DMS153 (cell line): ENCODE data around the gene RALGAPB.
"Not testable (repeated sequence)": the region's sequence is repeated elsewhere in the genome, so short reads cannot be mapped to it uniquely, and the experiment has no call there.

Experiments used
- DNase-seq: peaks from one replicate; lab custom pipeline; 2025; lab: John Stamatoyannopoulos, UW

The RALGAPB gene

GRCh38 chr20:38447251-38447661 is 25.4 kb upstream of the RALGAPB start:
- DNase-seq = no peak

- peak; percentile 28 for DNase-seq
Measured at GRCh38 chr20:38447931-38448675, 24.5 kb upstream of the RALGAPB start.

- no peak for DNase-seq
Measured at GRCh38 chr20:38449046-38449445, 23.6 kb upstream of the RALGAPB start.

DNA sequence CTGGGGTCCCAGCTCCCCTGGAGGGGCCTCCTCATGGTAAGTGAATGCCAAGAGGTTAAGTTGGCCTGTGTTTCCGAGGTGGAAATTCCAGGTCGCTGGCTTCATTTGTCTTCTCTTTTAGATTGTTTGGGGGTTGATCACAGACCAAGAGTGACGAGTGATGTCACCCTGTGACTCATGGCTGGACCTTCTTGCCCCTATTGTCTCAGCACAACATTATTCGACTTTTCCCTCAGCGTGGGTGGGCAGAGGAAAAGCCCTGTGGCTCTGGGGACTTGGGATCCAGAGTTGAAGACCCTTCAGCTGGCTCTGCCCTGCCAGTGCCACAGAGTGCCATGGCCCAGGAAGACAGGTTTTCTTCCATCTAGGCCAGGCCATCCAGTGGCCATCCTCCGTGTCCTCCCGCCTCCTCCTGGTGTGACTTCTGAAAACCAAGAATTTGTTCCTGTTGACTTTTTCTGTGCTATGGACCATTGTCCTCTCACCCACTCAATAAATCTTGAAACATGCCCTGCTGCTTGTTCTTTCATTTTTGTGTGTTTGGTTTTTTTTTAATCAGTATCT is 22.1 kb upstream of the RALGAPB start:
- no peak for DNase-seq

DNA sequence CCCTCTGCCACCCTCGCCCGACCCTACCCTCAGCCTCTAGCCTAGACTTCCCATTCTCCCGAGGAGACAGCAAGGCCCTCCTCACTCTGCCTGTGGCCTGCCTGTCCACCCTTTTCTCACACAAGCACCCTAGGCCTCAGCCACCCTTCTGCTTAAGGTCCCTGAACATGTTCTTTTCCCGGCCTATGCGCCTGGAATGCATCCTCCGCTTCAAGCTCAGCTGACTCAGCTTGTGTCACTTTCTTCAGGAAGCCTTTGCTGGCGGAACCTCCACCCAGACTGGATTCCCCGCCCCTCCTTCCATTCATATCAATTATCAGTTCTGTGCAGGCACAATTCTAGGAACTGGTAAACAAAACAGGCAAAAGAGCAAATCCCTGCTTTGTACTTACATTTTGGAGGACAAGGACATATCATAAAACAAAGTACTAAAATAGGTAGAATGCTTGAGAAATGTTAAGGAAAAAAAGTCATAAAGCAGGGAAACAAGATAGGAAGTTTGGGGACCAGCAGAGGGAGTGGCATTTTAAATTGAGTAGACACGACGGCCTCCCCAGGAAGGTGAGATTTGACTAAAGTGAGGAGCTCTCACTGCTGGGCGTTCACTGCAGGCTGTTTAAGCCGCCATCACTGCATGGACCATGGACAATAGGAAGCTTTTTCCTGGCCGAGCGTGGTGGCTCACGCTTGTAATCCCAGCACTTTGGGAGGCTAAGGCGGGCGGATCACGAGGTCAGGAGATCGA is 19.6 kb upstream of the RALGAPB start:
- no peak for DNase-seq

DNA sequence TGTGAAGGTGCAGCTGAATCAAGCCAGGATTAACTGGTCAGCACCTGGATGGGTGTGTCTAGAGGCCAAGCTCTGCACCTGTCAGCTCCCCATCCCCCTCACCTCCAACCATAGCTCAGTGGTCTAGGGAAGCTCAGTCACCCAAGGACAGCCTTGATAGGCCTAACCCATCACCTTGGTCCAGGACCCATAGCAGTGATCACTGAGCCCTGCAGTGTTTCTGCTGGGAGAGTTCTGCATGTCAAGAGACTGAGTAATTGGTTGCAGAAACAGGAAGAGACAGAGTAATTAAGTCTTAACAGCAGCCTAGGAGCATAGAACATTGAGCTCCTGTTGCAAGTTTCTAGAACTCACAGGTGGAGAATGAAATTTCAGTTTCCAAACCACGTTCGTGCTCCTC is 18.7 kb upstream of the RALGAPB start:
- no peak for DNase-seq

DNA sequence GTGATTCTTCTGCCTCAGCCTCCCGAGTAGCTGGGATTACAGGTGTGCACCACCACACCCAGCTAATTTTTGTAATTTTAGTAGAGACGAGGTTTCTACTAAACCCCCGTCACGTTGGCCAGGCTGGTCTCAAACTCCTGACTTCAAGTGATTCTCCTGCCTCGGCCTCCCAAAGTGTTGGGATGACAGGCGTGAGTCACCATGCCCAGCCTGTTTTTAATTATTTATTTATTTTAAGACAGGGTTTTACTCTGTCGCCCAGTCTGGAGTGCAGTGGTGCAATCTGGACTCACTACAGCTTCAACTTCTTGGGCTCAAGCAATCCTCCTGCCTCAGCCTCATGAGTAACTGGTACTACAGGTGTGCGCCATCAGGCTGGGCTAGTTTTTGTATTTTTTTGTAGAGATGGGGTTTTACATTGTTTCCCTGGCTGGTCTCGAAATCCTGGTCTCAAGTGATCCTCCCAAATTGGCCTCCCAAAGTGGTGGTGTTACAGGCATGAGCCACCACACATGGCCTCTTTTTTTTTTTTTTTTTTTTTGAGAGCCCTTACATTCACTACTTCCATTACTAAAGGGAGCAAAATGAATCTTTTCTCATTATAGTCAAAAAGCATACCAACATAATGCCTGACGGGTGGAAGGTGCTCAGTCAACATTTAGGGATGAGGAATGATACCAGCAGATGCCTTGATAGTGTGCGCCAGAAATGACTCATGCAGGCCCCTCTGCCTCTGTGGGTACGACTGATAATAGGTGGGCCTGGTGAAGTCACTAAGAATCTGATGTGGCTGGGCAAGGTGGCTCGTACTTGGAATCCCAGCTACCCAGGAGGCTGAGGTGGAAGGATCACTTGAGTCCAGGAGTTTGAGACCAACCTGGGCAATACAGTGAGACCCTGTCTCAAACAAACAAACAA is 17.8 kb upstream of the RALGAPB start:
- DNase-seq = no peak

DNA sequence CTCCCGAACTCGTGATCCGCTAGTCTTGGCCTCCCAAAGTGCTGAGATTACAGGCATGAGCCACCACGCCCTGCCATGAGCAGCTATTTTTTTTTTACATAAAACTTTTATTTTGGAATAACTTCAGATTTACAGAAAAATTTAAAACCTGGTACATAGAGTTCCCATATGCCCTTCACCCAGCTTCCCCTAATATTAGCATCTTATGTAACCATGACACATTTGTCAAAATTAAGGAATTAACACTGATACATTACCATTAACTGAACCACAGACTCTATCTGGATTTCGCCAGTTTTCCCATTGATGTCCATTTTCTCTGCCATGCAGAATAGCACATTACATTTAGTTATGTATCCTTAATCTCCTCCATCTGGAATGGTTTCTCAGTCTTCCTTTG is 14.3 kb upstream of the RALGAPB start:
- DNase-seq = no peak

DNA sequence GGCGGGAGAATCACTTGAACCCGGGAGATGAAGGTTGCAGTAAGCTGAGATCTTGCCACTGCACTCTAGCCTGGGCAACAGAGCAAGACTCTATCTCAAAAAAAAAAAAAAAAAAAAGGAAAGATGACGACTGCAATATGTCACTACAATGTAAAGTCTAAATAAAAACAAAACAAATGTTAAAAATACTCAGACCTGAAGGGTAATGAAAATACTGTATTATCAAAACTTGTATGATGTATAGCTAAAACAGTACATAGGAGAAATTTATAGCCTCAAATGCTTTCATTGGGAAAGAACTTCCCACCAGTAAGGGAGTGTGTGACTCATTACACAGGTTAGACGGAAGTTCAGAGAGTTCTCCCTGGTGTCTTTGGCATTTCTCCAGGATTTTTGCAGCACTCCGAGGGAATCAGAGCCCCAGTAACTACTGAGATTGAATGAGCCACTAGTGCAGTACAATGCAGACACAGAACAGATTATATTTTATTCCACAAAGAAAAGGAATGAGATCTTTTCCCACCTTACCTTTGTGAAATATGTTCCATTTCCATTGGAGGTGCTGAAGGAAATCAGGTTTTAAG is 12.5 kb upstream of the RALGAPB start:
- peak; percentile 85 for DNase-seq

DNA sequence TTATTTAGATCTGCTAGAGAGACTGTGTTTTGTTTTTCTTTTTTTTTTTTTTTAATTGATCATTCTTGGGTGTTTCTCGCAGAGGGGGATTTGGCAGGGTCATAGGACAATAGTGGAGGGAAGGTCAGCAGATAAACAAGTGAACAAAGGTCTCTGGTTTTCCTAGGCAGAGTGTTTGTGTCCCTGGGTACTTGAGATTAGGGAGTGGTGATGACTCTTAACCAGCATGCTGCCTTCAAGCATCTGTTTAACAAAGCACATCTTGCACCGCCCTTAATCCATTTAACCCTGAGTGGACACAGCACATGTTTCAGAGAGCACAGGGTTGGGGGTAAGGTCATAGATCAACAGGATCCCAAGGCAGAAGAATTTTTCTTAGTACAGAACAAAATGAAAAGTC is 12.0 kb upstream of the RALGAPB start:
- DNase-seq = not testable (repeated sequence)

DNA sequence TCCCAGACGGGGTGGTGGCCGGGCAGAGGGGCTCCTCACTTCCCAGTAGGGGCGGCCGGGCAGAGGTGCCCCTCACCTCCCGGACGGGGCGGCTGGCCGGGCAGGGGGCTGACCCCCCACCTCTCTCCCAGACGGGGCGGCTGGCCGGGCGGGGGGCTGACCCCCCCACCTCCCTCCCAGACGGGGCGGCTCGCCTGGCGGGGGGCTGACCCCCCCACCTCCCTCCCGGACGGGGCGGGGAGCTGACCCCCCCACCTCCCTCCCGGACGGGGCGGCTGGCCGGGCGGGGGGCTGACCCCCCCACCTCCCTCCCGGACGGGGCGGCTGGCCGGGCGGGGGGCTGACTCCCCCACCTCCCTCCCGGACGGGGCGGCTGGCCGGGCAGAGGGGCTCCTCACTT is 11.5 kb upstream of the RALGAPB start:
- DNase-seq = not testable (repeated sequence)

- not testable (repeated sequence) for DNase-seq
Measured at GRCh38 chr20:38461569-38461968, 11.1 kb upstream of the RALGAPB start.

GRCh38 chr20:38466171-38466570 is 6.5 kb upstream of the RALGAPB start:
- DNase-seq = no peak

DNA sequence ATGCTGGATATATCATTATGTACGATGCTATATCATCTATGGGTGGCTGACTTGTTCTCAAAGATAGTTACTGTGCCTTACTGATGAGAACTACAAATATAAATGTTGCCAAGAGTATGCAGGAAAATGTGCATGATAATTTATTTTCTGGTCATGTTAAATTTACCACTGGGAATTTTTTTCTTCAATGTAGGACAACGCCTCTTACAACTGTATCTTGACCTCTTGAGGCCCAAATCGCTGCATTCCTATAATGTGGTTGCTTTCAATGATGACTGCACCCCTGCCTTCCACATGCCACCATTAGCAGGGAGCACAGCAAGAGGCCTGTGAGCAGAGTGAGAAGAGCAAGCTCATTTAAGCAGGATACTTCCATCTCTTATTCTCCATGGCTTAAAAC is 5.7 kb upstream of the RALGAPB start:
- DNase-seq = no peak

- DNase-seq = no peak
Measured at GRCh38 chr20:38471245-38471644, 1.4 kb upstream of the RALGAPB start.

DNA sequence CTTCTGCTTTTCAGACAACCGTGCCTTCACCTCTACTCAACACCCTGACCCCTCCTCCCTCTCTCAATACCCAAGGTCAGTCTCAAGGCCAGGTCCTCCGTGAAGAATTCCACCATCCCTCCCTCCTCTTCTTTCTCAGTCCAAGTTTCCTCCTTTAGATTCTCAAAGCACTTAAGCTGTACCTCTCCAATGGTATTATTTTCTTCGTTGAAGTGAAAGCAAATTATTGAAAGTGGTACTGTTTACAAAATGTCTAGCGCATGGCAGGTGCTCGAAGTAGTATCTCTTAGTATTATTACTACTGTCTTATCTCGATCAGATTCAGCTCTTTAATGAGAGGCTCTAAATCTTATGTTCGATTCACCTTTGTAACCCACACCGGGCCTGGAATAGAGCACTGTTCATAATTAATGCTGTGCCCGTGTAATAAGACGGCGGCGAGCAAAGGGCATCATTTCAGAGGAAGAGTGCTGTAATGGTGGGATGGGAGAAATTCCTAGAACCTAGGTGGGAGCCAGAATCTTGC is 593 bp upstream of the RALGAPB start:
- no peak for DNase-seq

- DNase-seq = no peak
Measured at GRCh38 chr20:38473367-38473795, 738 bp downstream of the RALGAPB start.

DNA sequence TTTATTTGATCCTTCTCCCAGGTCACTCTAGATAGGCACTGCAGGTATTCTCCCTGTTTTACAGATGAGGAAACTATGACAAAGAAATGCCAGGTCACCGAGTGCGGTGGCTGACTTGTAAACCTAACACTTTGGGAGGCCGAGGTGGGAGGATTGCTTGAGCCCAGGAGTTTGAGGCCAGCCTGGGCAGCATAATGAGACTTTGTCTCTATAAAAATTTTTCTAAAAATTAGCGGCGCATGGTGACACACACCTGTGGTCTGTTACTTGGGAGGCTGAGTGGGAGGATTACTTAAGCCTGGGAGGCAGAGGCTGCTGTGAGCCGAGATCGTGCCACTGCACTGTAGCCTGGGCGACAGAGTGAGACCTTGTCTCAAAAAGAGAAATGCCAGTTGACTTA is 5.1 kb downstream of the RALGAPB start:
- no peak for DNase-seq

GRCh38 chr20:38479596-38479995 is 7.0 kb downstream of the RALGAPB start:
- no peak for DNase-seq

DNA sequence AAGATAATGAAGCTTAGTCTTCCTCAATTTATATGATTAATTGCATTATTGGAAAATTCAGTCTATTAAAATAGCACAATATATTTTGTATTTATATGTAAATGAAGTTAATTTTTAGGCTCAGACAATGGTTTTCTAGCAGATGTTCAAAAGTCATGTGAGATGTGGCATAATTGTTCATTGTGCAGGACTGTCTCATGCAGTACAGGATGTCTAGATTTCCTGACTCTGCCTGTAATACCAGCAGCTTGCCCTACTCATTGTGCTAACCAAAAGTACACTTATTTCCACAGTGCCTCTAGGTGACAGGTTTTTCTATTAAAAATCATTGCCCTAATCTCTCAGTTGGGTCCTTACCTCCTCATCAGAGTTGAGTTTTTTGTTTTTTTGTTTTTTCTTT is 12.4 kb downstream of the RALGAPB start:
- DNase-seq = no peak

GRCh38 chr20:38489181-38489580 is 16.5 kb downstream of the RALGAPB start:
- DNase-seq = no peak
